Memory B cell (primary cell): ENCODE results near the gene GLT6D1.

Experiments
- ATAC-seq: fragments of 150-1000 bp; cut with Tn5 transposase; 2 replicates; pipeline ENCODE4 v1.10.0; 2021; ENCODE audit warnings: low read depth, mild to moderate bottlenecking, moderate library complexity
- DNase-seq, 2 donors: peaks; one replicate each; pipeline ENCODE4 v3.0.0; 2022; ENCODE audit warnings: low spot score in 2 of 2
- H3K27ac Mint-ChIP-seq: one replicate; pipeline ENCODE4 v1.8.0; 2022; ENCODE audit warnings: mild to moderate bottlenecking, moderate library complexity, mixed read lengths
- H3K27me3 Mint-ChIP-seq: one replicate; pipeline ENCODE4 v1.8.0; 2022; ENCODE audit warnings: mixed read lengths
- H3K36me3 Mint-ChIP-seq: one replicate; pipeline ENCODE4 v1.8.0; 2022; ENCODE audit warnings: mild to moderate bottlenecking, mixed read lengths
- H3K4me1 Mint-ChIP-seq: one replicate; pipeline ENCODE4 v1.8.0; 2022; ENCODE audit warnings: mixed read lengths
- H3K4me3 Mint-ChIP-seq: one replicate; pipeline ENCODE4 v1.8.0; 2022; ENCODE audit warnings: mild to moderate bottlenecking, moderate library complexity, mixed read lengths
- H3K9me3 Mint-ChIP-seq: one replicate; pipeline ENCODE4 v1.8.0; 2022; ENCODE audit warnings: mixed read lengths

Gene GLT6D1

GRCh38 chr9:135622415-135623020 lies 16.8 kb downstream of the GLT6D1 start:
- peaks cover 2% of the 10 kb centered on the region for H3K36me3 Mint-ChIP-seq
- H3K27ac Mint-ChIP-seq, result no peak overlapping the region
- H3K4me1 Mint-ChIP-seq, result no peaks in the 10 kb centered on the region
- ATAC-seq (no peak), DNase-seq (no peak)
- peaks cover 7% of the 10 kb centered on the region for H3K9me3 Mint-ChIP-seq
- no peak overlapping the region for H3K4me3 Mint-ChIP-seq
- H3K27me3 Mint-ChIP-seq, result peaks cover 4% of the 10 kb centered on the region

- Mint-ChIP-seq H3K36me3 (no peaks in the 10 kb centered on the region), H3K4me3 (no peak overlapping the region)
- ATAC-seq, result no peak
Observed at GRCh38 chr9:135620558-135620957, 18.8 kb downstream of the GLT6D1 start.

GRCh38 chr9:135619599-135619886 lies 19.8 kb downstream of the GLT6D1 start:
- DNase-seq, result no peak
- no peak overlapping the region for H3K27ac Mint-ChIP-seq
- peaks cover 5% of the 10 kb centered on the region for H3K27me3 Mint-ChIP-seq
- ATAC-seq, result no peak
- no peak overlapping the region for H3K4me3 Mint-ChIP-seq
- H3K9me3 Mint-ChIP-seq, result no peaks in the 10 kb centered on the region
- no peaks in the 10 kb centered on the region for H3K4me1 Mint-ChIP-seq
- H3K36me3 Mint-ChIP-seq, result no peaks in the 10 kb centered on the region

More at GRCh38 chr9:135620558-135620957, 18.8 kb downstream of the GLT6D1 start:
- Mint-ChIP-seq H3K27ac (no peak overlapping the region), H3K9me3 (no peaks in the 10 kb centered on the region), H3K4me1 (no peaks in the 10 kb centered on the region), H3K27me3 (peaks cover 4% of the 10 kb centered on the region)
- DNase-seq, result no peak

- Mint-ChIP-seq H3K36me3 (no peaks in the 10 kb centered on the region), H3K9me3 (no peaks in the 10 kb centered on the region), H3K4me3 (no peak overlapping the region), H3K27me3 (peaks cover 5% of the 10 kb centered on the region), H3K4me1 (no peaks in the 10 kb centered on the region), H3K27ac (no peak overlapping the region)
- ATAC-seq (no peak), DNase-seq (no peak)
Observed at GRCh38 chr9:135618866-135619598, 20.3 kb downstream of the GLT6D1 start.

- ATAC-seq, result no peak
- Mint-ChIP-seq H3K27ac (no peak overlapping the region), H3K36me3 (no peaks in the 10 kb centered on the region), H3K9me3 (no peaks in the 10 kb centered on the region), H3K27me3 (peaks cover 7% of the 10 kb centered on the region), H3K4me3 (no peak overlapping the region), H3K4me1 (no peaks in the 10 kb centered on the region)
- no peak for DNase-seq
Observed at GRCh38 chr9:135617991-135618411, 21.3 kb downstream of the GLT6D1 start.

- Mint-ChIP-seq H3K9me3 (no peaks in the 10 kb centered on the region), H3K4me3 (no peak overlapping the region), H3K36me3 (no peaks in the 10 kb centered on the region), H3K27ac (no peak overlapping the region), H3K4me1 (no peaks in the 10 kb centered on the region), H3K27me3 (peaks cover 7% of the 10 kb centered on the region)
- ATAC-seq (no peak), DNase-seq (no peak)
Observed at GRCh38 chr9:135617538-135617900, 21.8 kb downstream of the GLT6D1 start.

- DNase-seq (no peak), ATAC-seq (no peak)
- no peaks in the 10 kb centered on the region for H3K36me3 Mint-ChIP-seq
- H3K27me3 Mint-ChIP-seq, result peaks cover 11% of the 10 kb centered on the region
- peaks cover 2% of the 10 kb centered on the region for H3K4me1 Mint-ChIP-seq
- no peak overlapping the region for H3K4me3 Mint-ChIP-seq
- H3K27ac Mint-ChIP-seq, result no peak overlapping the region
- no peaks in the 10 kb centered on the region for H3K9me3 Mint-ChIP-seq
Observed at GRCh38 chr9:135616619-135617537, 22.5 kb downstream of the GLT6D1 start.

GRCh38 chr9:135615666-135616618 lies 23.4 kb downstream of the GLT6D1 start:
- ATAC-seq, result no peak
- peaks cover 3% of the 10 kb centered on the region for H3K4me1 Mint-ChIP-seq
- no peak overlapping the region for H3K27ac Mint-ChIP-seq
- no peak for DNase-seq
- no peak overlapping the region for H3K4me3 Mint-ChIP-seq
- no peaks in the 10 kb centered on the region for H3K9me3 Mint-ChIP-seq
- peaks cover 14% of the 10 kb centered on the region for H3K27me3 Mint-ChIP-seq
- H3K36me3 Mint-ChIP-seq, result no peaks in the 10 kb centered on the region

- DNase-seq (no peak), ATAC-seq (no peak)
- peaks cover 18% of the 10 kb centered on the region for H3K27me3 Mint-ChIP-seq
Observed at GRCh38 chr9:135614821-135615665, 24.3 kb downstream of the GLT6D1 start.

GRCh38 chr9:135613946-135614805 lies 25.2 kb downstream of the GLT6D1 start:
- H3K9me3 Mint-ChIP-seq, result peaks cover 5% of the 10 kb centered on the region
- H3K36me3 Mint-ChIP-seq, result no peaks in the 10 kb centered on the region
- no peak overlapping the region for H3K4me3 Mint-ChIP-seq
- ATAC-seq (no peak), DNase-seq (no peak)
- H3K27me3 Mint-ChIP-seq, result peaks cover 23% of the 10 kb centered on the region
- peaks cover 7% of the 10 kb centered on the region for H3K4me1 Mint-ChIP-seq
- H3K27ac Mint-ChIP-seq, result no peak overlapping the region

More at GRCh38 chr9:135614821-135615665, 24.3 kb downstream of the GLT6D1 start:
- H3K36me3 Mint-ChIP-seq, result no peaks in the 10 kb centered on the region
- peaks cover 4% of the 10 kb centered on the region for H3K4me1 Mint-ChIP-seq
- no peak overlapping the region for H3K4me3 Mint-ChIP-seq
- no peak overlapping the region for H3K27ac Mint-ChIP-seq
- peaks cover 2% of the 10 kb centered on the region for H3K9me3 Mint-ChIP-seq

GRCh38 chr9:135612981-135613910 lies 26.1 kb downstream of the GLT6D1 start:
- ATAC-seq, result no peak
- peaks cover 5% of the 10 kb centered on the region for H3K9me3 Mint-ChIP-seq
- peaks cover 7% of the 10 kb centered on the region for H3K4me1 Mint-ChIP-seq
- H3K27me3 Mint-ChIP-seq, result peaks cover 21% of the 10 kb centered on the region
- H3K36me3 Mint-ChIP-seq, result no peaks in the 10 kb centered on the region
- no peak overlapping the region for H3K27ac Mint-ChIP-seq
- no peak overlapping the region for H3K4me3 Mint-ChIP-seq
- DNase-seq, result no peak
